H9 (cell line): ENCODE measurements around the gene FCMR. TPM values are rescaled to one million over a fixed set of nuclear protein-coding genes. Genes with fewer than 3 reads are reported as not detected.

Experiments used
- DNase-seq: peaks from one replicate; pipeline ENCODE4 v3.0.0-alpha.2; 2017
- H2AFZ ChIP-seq: one replicate; pipeline ENCODE4 v1.6.1; 2013; ENCODE audit warnings: mild to moderate bottlenecking, low read length, control low read depth, moderate library complexity
- H2AK5ac ChIP-seq: 2 replicates; pipeline ENCODE4 v1.6.1; 2013; ENCODE audit warnings: low read length, control low read depth, mixed read lengths; ENCODE audit not compliant: insufficient read length
- H2BK120ac ChIP-seq: one replicate; pipeline ENCODE4 v1.6.1; 2013; ENCODE audit warnings: low read depth, mild to moderate bottlenecking, low read length, control low read depth, inconsistent platforms; ENCODE audit not compliant: poor library complexity, severe bottlenecking
- H2BK12ac ChIP-seq: 2 replicates; pipeline ENCODE4 v1.6.1; 2013; ENCODE audit warnings: low read length, control low read depth, mixed read lengths, low read depth; ENCODE audit not compliant: insufficient read length
- H2BK15ac ChIP-seq: 2 replicates; pipeline ENCODE4 v1.6.1; 2013; ENCODE audit warnings: low read depth, low read length, control low read depth
- H2BK20ac ChIP-seq: one replicate; pipeline ENCODE4 v1.6.1; 2013; ENCODE audit warnings: low read depth, mild to moderate bottlenecking, low read length, control low read depth, inconsistent platforms; ENCODE audit not compliant: poor library complexity, severe bottlenecking
- H2BK5ac ChIP-seq: 2 replicates; pipeline ENCODE4 v1.6.1; 2013; ENCODE audit warnings: low read length, control low read depth, mixed read lengths; ENCODE audit not compliant: insufficient read length
- H3K14ac ChIP-seq: 2 replicates; pipeline ENCODE4 v1.6.1; 2013; ENCODE audit warnings: low read length, control low read depth; ENCODE audit not compliant: insufficient read depth
- H3K18ac ChIP-seq: 2 replicates; pipeline ENCODE4 v1.6.1; 2013; ENCODE audit warnings: low read depth, mild to moderate bottlenecking, mixed read lengths, low read length, control low read depth; ENCODE audit not compliant: insufficient read length
- H3K23ac ChIP-seq: 2 replicates; pipeline ENCODE4 v1.6.1; 2013; ENCODE audit warnings: low read length, control low read depth, mixed read lengths, low read depth; ENCODE audit not compliant: insufficient read length
- H3K23me2 ChIP-seq: 2 replicates; pipeline ENCODE4 v1.6.1; 2013; ENCODE audit warnings: low read depth, mild to moderate bottlenecking, mixed read lengths, low read length, control low read depth; ENCODE audit not compliant: insufficient read length, poor library complexity, severe bottlenecking
- H3K27ac ChIP-seq: 2 replicates; pipeline ENCODE4 v1.5.1; 2013; ENCODE audit warnings: low read length, control low read depth, mixed read lengths, low read depth; ENCODE audit not compliant: insufficient read length
- H3K27me3 ChIP-seq: 2 replicates; pipeline ENCODE4 v1.6.1; 2013; ENCODE audit warnings: low read length, control low read depth, inconsistent platforms; ENCODE audit not compliant: insufficient read depth
- H3K4ac ChIP-seq: 2 replicates; pipeline ENCODE4 v1.6.1; 2013; ENCODE audit warnings: low read depth, mild to moderate bottlenecking, control low read depth, inconsistent platforms, low read length, moderate library complexity
- H3K4me1 ChIP-seq: 2 replicates; pipeline ENCODE4 v1.6.1; 2013; ENCODE audit warnings: low read length, control low read depth, inconsistent platforms; ENCODE audit not compliant: insufficient read depth
- H3K4me2 ChIP-seq: 2 replicates; pipeline ENCODE4 v1.6.1; 2013; ENCODE audit warnings: low read length, control low read depth, mixed read lengths; ENCODE audit not compliant: insufficient read length, insufficient read depth
- H3K56ac ChIP-seq: 2 replicates; pipeline ENCODE4 v1.6.1; 2013; ENCODE audit warnings: low read depth, mild to moderate bottlenecking, mixed read lengths, low read length, control low read depth; ENCODE audit not compliant: insufficient read length
- H3K79me1 ChIP-seq: 2 replicates; pipeline ENCODE4 v1.6.1; 2013; ENCODE audit warnings: low read depth, mild to moderate bottlenecking, moderate library complexity, low read length, control low read depth, inconsistent platforms; ENCODE audit not compliant: insufficient read depth, poor library complexity, severe bottlenecking
- H3K79me2 ChIP-seq: 2 replicates; pipeline ENCODE4 v1.6.1; 2013; ENCODE audit warnings: low read length, control low read depth, inconsistent platforms; ENCODE audit not compliant: insufficient read depth
- H3K9ac ChIP-seq: 2 replicates; pipeline ENCODE4 v1.6.1; 2013; ENCODE audit warnings: low read length, control low read depth, mixed read lengths; ENCODE audit not compliant: insufficient read length; ENCODE audit errors: extremely low read depth
- H3K9me3 ChIP-seq: one replicate; pipeline ENCODE4 v1.6.1; 2013; ENCODE audit warnings: low read depth, low read length, inconsistent platforms; ENCODE audit not compliant: control insufficient read depth
- H3T11ph ChIP-seq: one replicate; pipeline ENCODE4 v1.6.1; 2013; ENCODE audit warnings: mild to moderate bottlenecking, low read length, control low read depth, inconsistent platforms
- H4K20me1 ChIP-seq: one replicate; pipeline ENCODE4 v1.6.1; 2013; ENCODE audit not compliant: control insufficient read depth, insufficient read length, insufficient read depth
- H4K5ac ChIP-seq: 2 replicates; pipeline ENCODE4 v1.6.1; 2013; ENCODE audit warnings: low read depth, mild to moderate bottlenecking, mixed read lengths, low read length, control low read depth; ENCODE audit not compliant: insufficient read length
- H4K8ac ChIP-seq: replicated peaks from 2 replicates; pipeline ENCODE4 v1.6.1; 2013; ENCODE audit warnings: low read length, control low read depth, mixed read lengths, low read depth; ENCODE audit not compliant: insufficient read length
- H4K91ac ChIP-seq: 2 replicates; pipeline ENCODE4 v1.6.1; 2013; ENCODE audit warnings: low read depth, mild to moderate bottlenecking, moderate library complexity, mixed read lengths, low read length, control low read depth; ENCODE audit not compliant: insufficient read length
- H3K27ac Mint-ChIP-seq, 3 experiments: 2 replicates in 2 of 3; 3 replicates in 1 of 3; pipeline ENCODE4 v1.8.0; 2020 to 2021; ENCODE audit warnings: mixed read lengths in 3 of 3, mild to moderate bottlenecking in 1 of 3, moderate library complexity in 1 of 3
- H3K27me3 Mint-ChIP-seq: 2 replicates; pipeline ENCODE4 v1.8.0; 2021; ENCODE audit warnings: low read depth, mild to moderate bottlenecking, moderate library complexity, mixed read lengths
- H3K36me3 Mint-ChIP-seq, 3 experiments: 2 replicates in 2 of 3; 3 replicates in 1 of 3; pipeline ENCODE4 v1.8.0; 2020 to 2021; ENCODE audit warnings: low read depth in 3 of 3, mixed read lengths in 3 of 3; ENCODE audit not compliant: insufficient read depth in 1 of 3
- H3K4me1 Mint-ChIP-seq, 2 experiments: 2 replicates each; pipeline ENCODE4 v1.8.0; 2020; ENCODE audit warnings: mixed read lengths in 2 of 2
- H3K4me3 Mint-ChIP-seq, 2 experiments: 2 replicates in 1 of 2; 3 replicates in 1 of 2; pipeline ENCODE4 v1.8.0; 2020 to 2021; ENCODE audit warnings: mild to moderate bottlenecking in 2 of 2, mixed read lengths in 2 of 2, moderate library complexity in 1 of 2
- H3K9me3 Mint-ChIP-seq, 2 experiments: 2 replicates in 1 of 2; 3 replicates in 1 of 2; pipeline ENCODE4 v1.8.0; 2020; ENCODE audit warnings: mild to moderate bottlenecking in 2 of 2, mixed read lengths in 2 of 2, moderate library complexity in 1 of 2
- CTCF ChIP-seq: fragments of 200-600 bp; sonication (generic); conservative IDR thresholded peaks from 3 replicates; pipeline ENCODE4 v1.8.0; 2021; ENCODE audit warnings: antibody characterized with exemption, mild to moderate bottlenecking
- WGBS: extraction: QIAGEN DNeasy Blood & Tissue Kit; methylation state at CpG from one replicate; pipeline ENCODE4 v1.1.7; 2013; ENCODE audit warnings: missing lambda C conversion rate, low lambda C conversion rate, mixed read lengths; ENCODE audit not compliant: insufficient read length; ENCODE audit errors: extremely low coverage; 5-methylcytosine and 5-hydroxymethylcytosine counted together
- total RNA-seq: library from RNA; stranded (reverse); gene quantifications from 2 replicates; pipeline ENCODE4 v1.2.1, GENCODE V29; 2021

Gene FCMR
- total RNA-seq, 1 experiment from 2014 or later = not detected

GRCh38 chr1:206960676-206961386 lies 39.1 kb upstream of the FCMR start:
- Histone ChIP-seq H3K14ac (no peak overlapping the region), H3K79me2 (no peaks in the 10 kb centered on the region), H3K23me2 (no peaks in the 10 kb centered on the region), H3K18ac (no peak overlapping the region), H4K8ac (no peak overlapping the region), H2AK5ac (no peak overlapping the region), H2BK5ac (no peak overlapping the region), H4K20me1 (no peaks in the 10 kb centered on the region), H4K91ac (no peak overlapping the region), H2BK120ac (no peak overlapping the region), H2BK12ac (no peak overlapping the region), H3K4ac (no peak overlapping the region), H3K9me3 (no peaks in the 10 kb centered on the region), H2BK20ac (no peak overlapping the region), H3K4me2 (no peak overlapping the region), H3K27me3 (no peaks in the 10 kb centered on the region), H2AFZ (no peak overlapping the region), H4K5ac (no peak overlapping the region), H3K4me1 (no peaks in the 10 kb centered on the region), H3T11ph (no peak overlapping the region), H3K79me1 (no peaks in the 10 kb centered on the region), H3K9ac (no peak overlapping the region), H3K27ac (no peak overlapping the region), H3K56ac (no peak overlapping the region), H2BK15ac (no peak overlapping the region), H3K23ac (no peak overlapping the region)
- WGBS = no CpG with 5 or more reads among the region's 6 CpGs
- no peak for DNase-seq
- Mint-ChIP-seq H3K27me3 (peaks cover 7% of the 10 kb centered on the region), H3K27ac (no peak overlapping the region), H3K4me3 (no peak overlapping the region), H3K9me3 (no peaks in the 10 kb centered on the region), H3K4me1 (no peaks in the 10 kb centered on the region), H3K36me3 (no peaks in the 10 kb centered on the region; a peak in 1 of 7 replicates)
- TF ChIP-seq CTCF = no peak
